ENCODE results near the gene GTPBP4.
"Not testable (repeated sequence)": the region's sequence is repeated elsewhere in the genome, so short reads cannot be mapped to it uniquely, and the experiment has no call there.

GTPBP4 gene

DNA sequence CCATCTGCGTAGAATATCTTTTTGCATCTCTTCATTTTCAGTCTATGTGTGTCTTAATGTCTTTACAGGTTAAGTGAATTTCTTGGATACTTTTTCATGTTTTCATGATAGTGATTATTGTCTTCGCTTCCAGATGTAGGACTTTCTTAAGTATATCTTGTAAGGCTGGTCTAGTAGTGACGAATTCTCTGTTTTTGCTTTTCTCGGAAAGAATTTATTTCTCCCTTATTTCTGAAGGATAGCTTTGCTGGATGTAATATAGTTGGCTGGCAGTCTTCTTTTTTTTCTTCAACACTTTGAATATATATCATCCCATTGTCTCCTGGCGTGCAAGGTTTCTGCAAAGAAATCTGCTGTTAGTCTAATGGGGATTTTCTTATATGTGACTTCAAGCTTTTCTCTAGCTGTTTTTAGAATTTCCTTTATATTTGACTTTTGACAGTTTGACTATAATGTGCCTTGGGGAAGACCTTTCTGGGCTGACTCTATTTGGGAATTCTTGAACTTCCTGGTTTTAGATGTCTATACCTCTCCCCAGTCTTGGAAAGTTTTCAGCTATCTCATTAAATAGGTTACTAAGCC lies 14.3 kb downstream of the GTPBP4 start:
- Histone ChIP-seq H3K4me3 (ENCODE audit: low read length in 2 of 2) (no peak overlapping the region), H3K27ac (ENCODE audit: low read depth in 2 of 2, low read length in 2 of 2) (no peak overlapping the region), H3K4me1 (ENCODE audit: control insufficient read depth in 2 of 2, insufficient read depth in 2 of 2, low read length in 2 of 2) (no peaks in the 10 kb centered on the region), H3K27me3 (ENCODE audit: control insufficient read depth in 2 of 2, insufficient read depth in 2 of 2, low read length in 2 of 2) (no peaks in the 10 kb centered on the region), H3K9ac (ENCODE audit: low read depth in 1 of 2, low read length in 2 of 2) (no peak overlapping the region), H3K9me3 (ENCODE audit: control insufficient read depth in 2 of 2, low read length in 2 of 2) (no peaks in the 10 kb centered on the region), H3K36me3 (ENCODE audit: control insufficient read depth in 2 of 2, insufficient read depth in 2 of 2, low read length in 2 of 2) (peaks cover 67 to 86% of the 10 kb centered on the region in 2 donors)

DNA sequence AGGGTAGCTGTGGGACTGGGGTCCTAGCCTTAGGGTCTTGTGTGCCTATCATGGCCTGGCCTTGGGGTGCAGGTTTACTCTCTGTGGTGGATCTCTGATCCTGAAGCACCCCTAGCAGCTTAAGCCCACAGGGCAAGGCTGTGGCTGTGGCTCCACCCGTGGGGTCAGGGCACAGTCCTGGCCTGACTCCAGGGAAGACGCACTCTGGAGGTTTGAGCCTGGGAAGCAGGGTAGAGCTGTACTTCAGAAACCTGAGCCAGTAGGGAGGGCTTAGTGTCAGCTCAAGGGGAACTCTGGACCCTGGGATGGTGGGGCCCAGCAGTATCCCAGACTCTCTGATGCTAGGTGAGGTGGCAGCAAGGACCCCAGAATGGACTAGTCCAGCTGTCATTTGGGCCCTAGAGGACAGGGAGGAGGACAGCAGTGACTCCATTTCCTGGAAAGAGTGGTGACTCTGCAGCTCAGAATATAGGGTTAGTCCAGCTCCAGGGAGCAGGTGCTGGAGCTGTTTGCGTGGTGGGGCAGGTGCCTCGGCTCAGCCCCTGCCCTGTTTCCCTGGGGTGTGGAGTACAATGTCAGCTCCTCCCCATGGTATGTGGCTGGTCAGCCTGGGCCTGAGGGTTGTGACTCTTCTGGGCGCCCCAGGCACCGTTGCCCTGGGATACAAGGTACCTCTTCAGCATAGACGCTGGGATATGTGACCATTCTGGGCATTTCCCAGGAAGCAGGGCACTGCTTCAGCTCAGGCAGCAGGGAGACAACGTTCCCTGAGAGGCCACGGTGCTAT lies 15.8 kb downstream of the GTPBP4 start:
- no peak overlapping the region for H3K9ac ChIP-seq (ENCODE audit: low read depth in 1 of 2, low read length in 2 of 2)
- peaks cover 58 to 88% of the 10 kb centered on the region in 2 donors for H3K36me3 ChIP-seq (ENCODE audit: control insufficient read depth in 2 of 2, insufficient read depth in 2 of 2, low read length in 2 of 2)
- H3K4me1 ChIP-seq (ENCODE audit: control insufficient read depth in 2 of 2, insufficient read depth in 2 of 2, low read length in 2 of 2) = no peaks in the 10 kb centered on the region
- no peak overlapping the region for H3K27ac ChIP-seq (ENCODE audit: low read depth in 2 of 2, low read length in 2 of 2)
- H3K4me3 ChIP-seq (ENCODE audit: low read length in 2 of 2) = no peak overlapping the region
- H3K9me3 ChIP-seq (ENCODE audit: control insufficient read depth in 2 of 2, low read length in 2 of 2) = no peaks in the 10 kb centered on the region
- no peaks in the 10 kb centered on the region for H3K27me3 ChIP-seq (ENCODE audit: control insufficient read depth in 2 of 2, insufficient read depth in 2 of 2, low read length in 2 of 2)

DNA sequence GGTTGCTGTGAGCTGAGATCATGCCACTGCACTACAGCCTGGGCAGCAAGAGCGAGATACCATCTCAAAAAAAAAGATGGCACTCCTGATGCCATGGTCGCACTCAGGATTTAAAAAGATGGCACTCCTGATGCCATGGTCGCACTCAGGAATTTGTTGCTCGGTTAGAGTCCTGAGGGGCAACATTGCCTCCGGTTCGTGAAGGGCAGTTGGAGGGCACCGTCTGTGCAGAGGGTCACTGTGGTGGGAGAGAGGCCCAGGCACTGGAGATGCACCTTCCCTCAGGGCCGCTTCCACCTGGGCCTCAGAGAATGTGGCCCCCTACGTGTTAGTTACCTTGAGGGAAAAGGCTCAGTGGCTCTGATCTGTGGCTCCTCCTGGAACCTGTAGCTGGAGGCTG lies 18.3 kb downstream of the GTPBP4 start:
- H3K9ac ChIP-seq (ENCODE audit: low read depth in 1 of 2, low read length in 2 of 2) = no peak overlapping the region
- no peaks in the 10 kb centered on the region for H3K27me3 ChIP-seq (ENCODE audit: control insufficient read depth in 2 of 2, insufficient read depth in 2 of 2, low read length in 2 of 2)
- no peak overlapping the region for H3K27ac ChIP-seq (ENCODE audit: low read depth in 2 of 2, low read length in 2 of 2)
- H3K4me3 ChIP-seq (ENCODE audit: low read length in 2 of 2) = no peak overlapping the region
- peaks cover 63 to 93% of the 10 kb centered on the region in 2 donors for H3K36me3 ChIP-seq (ENCODE audit: control insufficient read depth in 2 of 2, insufficient read depth in 2 of 2, low read length in 2 of 2)
- H3K4me1 ChIP-seq (ENCODE audit: control insufficient read depth in 2 of 2, insufficient read depth in 2 of 2, low read length in 2 of 2) = no peaks in the 10 kb centered on the region
- H3K9me3 ChIP-seq (ENCODE audit: control insufficient read depth in 2 of 2, low read length in 2 of 2) = no peaks in the 10 kb centered on the region

DNA sequence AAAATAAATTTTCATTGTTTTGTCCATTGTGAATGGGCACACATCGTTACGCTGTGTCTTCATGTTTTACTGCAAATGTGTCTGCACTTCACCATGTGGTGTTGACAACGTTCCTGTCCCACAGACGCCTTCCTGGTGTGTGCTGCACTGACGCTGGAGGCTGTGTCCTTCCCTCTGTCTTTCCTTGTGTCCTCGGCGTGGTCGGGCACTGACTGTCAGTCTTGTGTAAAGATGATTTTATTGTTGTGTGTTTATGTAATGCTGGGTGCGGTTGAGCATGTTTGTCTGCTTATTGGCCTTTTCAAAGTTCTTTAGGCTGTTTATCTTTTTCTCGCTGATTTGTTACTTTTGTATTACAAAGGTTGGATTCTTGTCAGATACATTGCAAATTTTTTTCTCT lies 19.3 kb downstream of the GTPBP4 start:
- H3K4me3 ChIP-seq (ENCODE audit: low read length in 2 of 2) = no peak overlapping the region
- no peak overlapping the region for H3K27ac ChIP-seq (ENCODE audit: low read depth in 2 of 2, low read length in 2 of 2)
- no peaks in the 10 kb centered on the region for H3K4me1 ChIP-seq (ENCODE audit: control insufficient read depth in 2 of 2, insufficient read depth in 2 of 2, low read length in 2 of 2)
- H3K27me3 ChIP-seq (ENCODE audit: control insufficient read depth in 2 of 2, insufficient read depth in 2 of 2, low read length in 2 of 2) = no peaks in the 10 kb centered on the region
- no peak overlapping the region for H3K9ac ChIP-seq (ENCODE audit: low read depth in 1 of 2, low read length in 2 of 2)
- H3K9me3 ChIP-seq (ENCODE audit: control insufficient read depth in 2 of 2, low read length in 2 of 2) = no peaks in the 10 kb centered on the region
- H3K36me3 ChIP-seq (ENCODE audit: control insufficient read depth in 2 of 2, insufficient read depth in 2 of 2, low read length in 2 of 2) = peaks cover 65 to 94% of the 10 kb centered on the region in 2 donors

DNA sequence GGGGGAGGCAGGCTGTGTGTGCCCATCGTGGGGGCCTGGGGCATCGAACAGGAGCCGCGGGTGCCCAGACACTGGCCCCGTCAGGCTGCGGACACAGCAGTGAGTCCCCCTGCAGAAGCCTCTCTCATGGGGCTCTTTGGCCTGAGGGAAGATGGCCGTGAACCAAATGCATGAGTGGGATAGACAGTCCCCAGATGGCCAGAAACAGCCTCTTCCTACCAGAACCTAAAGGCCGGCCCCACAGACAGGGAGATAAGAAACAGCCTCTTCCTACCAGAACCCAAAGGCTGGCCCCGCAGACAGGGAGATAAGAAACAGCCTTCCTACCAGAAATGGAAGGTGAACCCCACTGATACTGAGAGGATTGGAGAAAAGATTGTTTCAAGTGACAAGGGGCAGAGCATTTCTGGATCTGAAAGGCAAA lies 20.8 kb downstream of the GTPBP4 start:
- Histone ChIP-seq H3K36me3 (ENCODE audit: control insufficient read depth in 2 of 2, insufficient read depth in 2 of 2, low read length in 2 of 2) (peaks cover 58 to 87% of the 10 kb centered on the region in 2 donors), H3K27ac (ENCODE audit: low read depth in 2 of 2, low read length in 2 of 2) (no peak overlapping the region), H3K9me3 (ENCODE audit: control insufficient read depth in 2 of 2, low read length in 2 of 2) (no peaks in the 10 kb centered on the region), H3K4me3 (ENCODE audit: low read length in 2 of 2) (no peak overlapping the region), H3K9ac (ENCODE audit: low read depth in 1 of 2, low read length in 2 of 2) (no peak overlapping the region), H3K27me3 (ENCODE audit: control insufficient read depth in 2 of 2, insufficient read depth in 2 of 2, low read length in 2 of 2) (no peaks in the 10 kb centered on the region), H3K4me1 (ENCODE audit: control insufficient read depth in 2 of 2, insufficient read depth in 2 of 2, low read length in 2 of 2) (no peaks in the 10 kb centered on the region)

DNA sequence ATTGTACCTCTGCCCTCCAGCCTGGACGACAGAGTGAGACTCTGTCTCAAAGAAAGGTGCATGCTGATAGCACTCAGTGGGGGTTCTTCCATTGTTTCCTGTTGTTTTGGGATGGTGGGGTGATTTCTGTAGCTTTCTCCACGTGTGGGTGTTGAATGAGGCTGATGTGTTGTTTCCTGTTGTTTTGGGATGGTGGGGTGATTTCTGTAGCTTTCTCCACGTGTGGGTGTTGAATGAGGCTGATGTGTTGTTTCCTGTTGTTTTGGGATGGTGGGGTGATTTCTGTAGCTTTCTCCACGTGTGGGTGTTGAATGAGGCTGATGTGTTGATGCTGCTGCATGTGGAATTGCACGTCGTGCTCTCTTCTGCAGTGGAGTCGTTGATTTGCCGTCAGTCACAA lies 21.7 kb downstream of the GTPBP4 start:
- H3K9ac ChIP-seq (ENCODE audit: low read depth in 1 of 2, low read length in 2 of 2); H3K27me3 ChIP-seq (ENCODE audit: control insufficient read depth in 2 of 2, insufficient read depth in 2 of 2, low read length in 2 of 2); H3K4me1 ChIP-seq (ENCODE audit: control insufficient read depth in 2 of 2, insufficient read depth in 2 of 2, low read length in 2 of 2); H3K4me3 ChIP-seq (ENCODE audit: low read length in 2 of 2); H3K9me3 ChIP-seq (ENCODE audit: control insufficient read depth in 2 of 2, low read length in 2 of 2); H3K27ac ChIP-seq (ENCODE audit: low read depth in 2 of 2, low read length in 2 of 2): not testable (repeated sequence)
- peaks cover 54 to 83% of the 10 kb centered on the region in 2 donors for H3K36me3 ChIP-seq (ENCODE audit: control insufficient read depth in 2 of 2, insufficient read depth in 2 of 2, low read length in 2 of 2)

DNA sequence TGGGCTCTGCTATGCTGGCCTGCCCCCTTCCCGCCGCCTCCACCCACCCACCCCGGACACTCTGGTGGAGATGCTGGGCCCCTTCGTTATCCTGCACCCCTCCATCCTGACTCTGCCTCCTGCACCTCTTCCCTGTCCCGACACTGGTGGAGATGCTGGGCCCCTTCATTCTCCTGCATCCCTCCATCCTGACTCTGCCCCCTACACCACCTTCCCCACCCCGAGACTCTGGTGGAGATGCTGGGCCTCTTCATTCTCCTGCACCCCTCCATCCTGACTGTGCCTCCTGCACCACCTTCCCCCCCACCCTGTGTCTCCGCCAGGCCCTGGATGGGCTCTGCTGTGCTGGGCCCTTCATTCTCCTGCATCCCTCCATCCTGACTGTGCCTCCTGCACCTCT lies 22.5 kb downstream of the GTPBP4 start:
- Histone ChIP-seq H3K4me1 (ENCODE audit: control insufficient read depth in 2 of 2, insufficient read depth in 2 of 2, low read length in 2 of 2) (no peaks in the 10 kb centered on the region), H3K27me3 (ENCODE audit: control insufficient read depth in 2 of 2, insufficient read depth in 2 of 2, low read length in 2 of 2) (no peaks in the 10 kb centered on the region), H3K4me3 (ENCODE audit: low read length in 2 of 2) (no peak overlapping the region), H3K36me3 (ENCODE audit: control insufficient read depth in 2 of 2, insufficient read depth in 2 of 2, low read length in 2 of 2) (peaks cover 55 to 79% of the 10 kb centered on the region in 2 donors), H3K9ac (ENCODE audit: low read depth in 1 of 2, low read length in 2 of 2) (no peak overlapping the region), H3K9me3 (ENCODE audit: control insufficient read depth in 2 of 2, low read length in 2 of 2) (no peaks in the 10 kb centered on the region), H3K27ac (ENCODE audit: low read depth in 2 of 2, low read length in 2 of 2) (no peak overlapping the region)

DNA sequence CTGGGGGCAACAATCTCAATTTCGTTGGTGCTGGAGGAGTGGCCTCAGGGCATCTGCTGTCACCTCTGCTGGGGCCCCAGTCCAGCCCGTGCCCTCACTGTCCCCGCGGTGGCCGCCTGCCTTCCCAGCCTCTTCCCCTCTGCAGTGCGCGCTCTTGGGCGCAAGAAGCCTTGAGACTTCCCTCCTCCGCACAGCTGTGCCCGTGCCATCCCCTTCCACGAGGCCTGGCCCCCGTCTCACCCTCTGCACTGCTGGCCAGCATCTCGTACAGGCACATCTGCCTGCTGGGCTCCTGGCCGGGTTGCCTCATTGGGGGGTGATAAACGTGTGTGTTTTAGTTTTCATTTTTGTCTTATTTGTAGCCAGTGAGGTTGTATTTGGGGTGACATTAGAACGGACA lies 23.5 kb downstream of the GTPBP4 start:
- Histone ChIP-seq H3K4me3 (ENCODE audit: low read length in 2 of 2) (no peak overlapping the region), H3K4me1 (ENCODE audit: control insufficient read depth in 2 of 2, insufficient read depth in 2 of 2, low read length in 2 of 2) (no peaks in the 10 kb centered on the region), H3K9me3 (ENCODE audit: control insufficient read depth in 2 of 2, low read length in 2 of 2) (no peaks in the 10 kb centered on the region), H3K27ac (ENCODE audit: low read depth in 2 of 2, low read length in 2 of 2) (no peak overlapping the region), H3K9ac (ENCODE audit: low read depth in 1 of 2, low read length in 2 of 2) (no peak overlapping the region), H3K36me3 (ENCODE audit: control insufficient read depth in 2 of 2, insufficient read depth in 2 of 2, low read length in 2 of 2) (peaks cover 57 to 78% of the 10 kb centered on the region in 2 donors), H3K27me3 (ENCODE audit: control insufficient read depth in 2 of 2, insufficient read depth in 2 of 2, low read length in 2 of 2) (no peaks in the 10 kb centered on the region)

DNA sequence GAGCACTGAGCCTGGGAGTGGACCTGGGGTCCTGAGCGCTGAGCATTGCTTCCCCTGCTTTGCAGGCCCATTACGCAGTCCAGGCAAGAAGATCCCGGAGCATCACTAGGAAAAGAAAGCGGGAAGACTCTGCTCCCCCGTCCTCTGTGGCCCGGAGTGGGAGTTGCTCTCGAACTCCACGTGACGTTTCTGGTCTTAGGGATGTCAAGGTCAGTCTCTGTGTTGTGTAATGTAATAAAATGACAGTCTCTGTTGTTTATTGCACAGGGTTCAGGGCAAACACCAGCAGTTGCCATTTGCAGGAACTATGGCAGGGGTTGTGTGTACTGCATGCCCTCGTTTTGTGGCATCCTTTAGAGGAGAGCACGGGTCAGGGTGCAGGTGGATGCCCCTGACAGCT lies 27.5 kb downstream of the GTPBP4 start:
- H3K4me3 ChIP-seq (ENCODE audit: low read length in 2 of 2) = no peak overlapping the region
- H3K9ac ChIP-seq (ENCODE audit: low read depth in 1 of 2, low read length in 2 of 2) = no peak overlapping the region
- H3K27me3 ChIP-seq (ENCODE audit: control insufficient read depth in 2 of 2, insufficient read depth in 2 of 2, low read length in 2 of 2) = no peaks in the 10 kb centered on the region
- H3K27ac ChIP-seq (ENCODE audit: low read depth in 2 of 2, low read length in 2 of 2) = no peak overlapping the region
- H3K4me1 ChIP-seq (ENCODE audit: control insufficient read depth in 2 of 2, insufficient read depth in 2 of 2, low read length in 2 of 2) = no peaks in the 10 kb centered on the region
- peaks cover 60 to 61% of the 10 kb centered on the region in 2 donors for H3K36me3 ChIP-seq (ENCODE audit: control insufficient read depth in 2 of 2, insufficient read depth in 2 of 2, low read length in 2 of 2)
- no peaks in the 10 kb centered on the region for H3K9me3 ChIP-seq (ENCODE audit: control insufficient read depth in 2 of 2, low read length in 2 of 2)

DNA sequence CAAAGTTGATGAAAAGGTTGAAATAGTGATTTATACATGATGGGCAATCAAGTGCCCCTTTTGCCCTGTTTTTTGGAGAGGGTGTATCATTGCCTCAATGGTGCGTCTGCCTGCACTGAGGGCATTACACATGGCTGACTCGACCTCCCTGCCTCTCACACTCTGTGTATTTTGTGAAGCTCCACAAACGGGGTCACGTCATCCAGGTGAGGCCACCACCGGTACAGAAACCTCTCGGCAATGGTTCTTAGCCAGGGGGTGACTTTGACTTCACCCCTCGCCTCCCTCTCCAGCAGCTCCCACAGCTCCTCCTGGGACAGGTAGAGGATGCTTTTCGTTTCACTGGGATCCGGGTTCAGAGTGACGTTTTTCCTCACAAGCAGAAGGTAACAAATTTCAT lies 31.1 kb downstream of the GTPBP4 start:
- Histone ChIP-seq H3K27me3 (ENCODE audit: control insufficient read depth in 2 of 2, insufficient read depth in 2 of 2, low read length in 2 of 2) (no peaks in the 10 kb centered on the region), H3K4me3 (ENCODE audit: low read length in 2 of 2) (no peak overlapping the region), H3K4me1 (ENCODE audit: control insufficient read depth in 2 of 2, insufficient read depth in 2 of 2, low read length in 2 of 2) (no peaks in the 10 kb centered on the region), H3K9ac (ENCODE audit: low read depth in 1 of 2, low read length in 2 of 2) (no peak overlapping the region), H3K27ac (ENCODE audit: low read depth in 2 of 2, low read length in 2 of 2) (no peak overlapping the region), H3K9me3 (ENCODE audit: control insufficient read depth in 2 of 2, low read length in 2 of 2) (no peaks in the 10 kb centered on the region), H3K36me3 (ENCODE audit: control insufficient read depth in 2 of 2, insufficient read depth in 2 of 2, low read length in 2 of 2) (peaks cover 33 to 35% of the 10 kb centered on the region in 2 donors)

Measured in mucosa of rectum (tissue), 2 donors.